Measurements from ENCODE around the gene FRMD4A.
"Not testable (repeated sequence)": the region's sequence is repeated elsewhere in the genome, so short reads cannot be mapped to it uniquely, and the experiment has no call there.

FRMD4A gene

GRCh38 chr10:14244801-14245211 is 85.9 kb downstream of the FRMD4A start:
- Histone ChIP-seq H3K27ac (no peak overlapping the region), H3K27me3 (replicated peaks) (no peaks in the 10 kb centered on the region), H3K36me3 (replicated peaks) (no peaks in the 10 kb centered on the region), H3K4me3 (ENCODE audit: low read depth, low read length) (no peak overlapping the region)
- TF ChIP-seq CTCF (IDR thresholded peaks at IDR 0.05; ENCODE audit: low read depth, low read length, missing control alignments) = no peak
- peak; percentile 39 for DNase-seq
- in situ Hi-C loops (cut with HindIII; ENCODE audit: low pct_ligation_motif_present, low sequenced_read_pairs) = no loop called here

- DNase-seq = no peak
- Histone ChIP-seq H3K27me3 (replicated peaks) (no peaks in the 10 kb centered on the region), H3K4me3 (ENCODE audit: low read depth, low read length) (no peak overlapping the region), H3K27ac (no peak overlapping the region), H3K36me3 (replicated peaks) (no peaks in the 10 kb centered on the region)
- in situ Hi-C loops (cut with HindIII; ENCODE audit: low pct_ligation_motif_present, low sequenced_read_pairs) = no loop called here
- peak; percentile 58 for TF ChIP-seq CTCF (IDR thresholded peaks at IDR 0.05; ENCODE audit: low read depth, low read length, missing control alignments)
Measured at GRCh38 chr10:14244147-14244546, 86.6 kb downstream of the FRMD4A start.

- no peak for DNase-seq
- Histone ChIP-seq H3K36me3 (replicated peaks) (no peaks in the 10 kb centered on the region), H3K4me3 (ENCODE audit: low read depth, low read length) (no peak overlapping the region), H3K27ac (no peak overlapping the region), H3K27me3 (replicated peaks) (no peaks in the 10 kb centered on the region)
- in situ Hi-C loops (cut with HindIII; ENCODE audit: low pct_ligation_motif_present, low sequenced_read_pairs) = no loop called here
- no peak for TF ChIP-seq CTCF (IDR thresholded peaks at IDR 0.05; ENCODE audit: low read depth, low read length, missing control alignments)
Measured at GRCh38 chr10:14243221-14243620, 87.5 kb downstream of the FRMD4A start.

GRCh38 chr10:14241196-14241595 is 89.5 kb downstream of the FRMD4A start:
- DNase-seq = no peak
- H3K27me3 ChIP-seq (replicated peaks) = no peaks in the 10 kb centered on the region
- no peak overlapping the region for H3K4me3 ChIP-seq (ENCODE audit: low read depth, low read length)
- no peak overlapping the region for H3K27ac ChIP-seq
- no peaks in the 10 kb centered on the region for H3K36me3 ChIP-seq (replicated peaks)
- in situ Hi-C loops (cut with HindIII; ENCODE audit: low pct_ligation_motif_present, low sequenced_read_pairs) = no loop called here
- TF ChIP-seq CTCF (IDR thresholded peaks at IDR 0.05; ENCODE audit: low read depth, low read length, missing control alignments) = no peak

GRCh38 chr10:14240253-14241189 is 90.2 kb downstream of the FRMD4A start:
- in situ Hi-C loops (cut with HindIII; ENCODE audit: low pct_ligation_motif_present, low sequenced_read_pairs) = no loop called here
- no peak for TF ChIP-seq CTCF (IDR thresholded peaks at IDR 0.05; ENCODE audit: low read depth, low read length, missing control alignments)
- H3K36me3 ChIP-seq (replicated peaks) = no peaks in the 10 kb centered on the region
- DNase-seq = peak; percentile 63
- H3K27ac ChIP-seq = no peak overlapping the region
- no peaks in the 10 kb centered on the region for H3K27me3 ChIP-seq (replicated peaks)
- H3K4me3 ChIP-seq (ENCODE audit: low read depth, low read length) = no peak overlapping the region

- H3K27ac ChIP-seq; H3K36me3 ChIP-seq (replicated peaks); DNase-seq; H3K27me3 ChIP-seq (replicated peaks); H3K4me3 ChIP-seq (ENCODE audit: low read depth, low read length); in situ Hi-C loops (cut with HindIII; ENCODE audit: low pct_ligation_motif_present, low sequenced_read_pairs): not testable (repeated sequence)
Measured at GRCh38 chr10:14238659-14239058, 92.1 kb downstream of the FRMD4A start.

Data from brain microvascular endothelial cell (primary cell).